8988T (cell line): ENCODE measurements around the gene DOP1A.

Source experiments
- DNase-seq: peaks from one replicate; pipeline ENCODE4 v3.0.0; 2011

The DOP1A gene

GRCh38 chr6:83067448-83068439 lies at the start of gene DOP1A:
Gene DOP1A, plus strand, starts transcription at chr6:83067671. Its CDS starts 29,307 bp downstream, at chr6:83096978.
- DNase-seq: peak; percentile 68

- no peak for DNase-seq
Measured at GRCh38 chr6:83019741-83020140, 47.7 kb upstream of the DOP1A start.

GRCh38 chr6:83031689-83032088 lies 35.8 kb upstream of the DOP1A start:
- no peak for DNase-seq

- no peak for DNase-seq
Measured at GRCh38 chr6:83038246-83038645, 29.2 kb upstream of the DOP1A start.

GRCh38 chr6:83042467-83043053 lies 24.9 kb upstream of the DOP1A start:
- DNase-seq: no peak

- no peak for DNase-seq
Measured at GRCh38 chr6:83044091-83044768, 23.2 kb upstream of the DOP1A start.

GRCh38 chr6:83047065-83047754 lies 20.3 kb upstream of the DOP1A start:
- no peak for DNase-seq

GRCh38 chr6:83051377-83052172 lies 15.9 kb upstream of the DOP1A start:
- DNase-seq: no peak

- no peak for DNase-seq
Measured at GRCh38 chr6:83053678-83054077, 13.8 kb upstream of the DOP1A start.

GRCh38 chr6:83055366-83055964 lies 12.0 kb upstream of the DOP1A start:
- no peak for DNase-seq

GRCh38 chr6:83057705-83058321 lies 9.7 kb upstream of the DOP1A start:
- no peak for DNase-seq

- no peak for DNase-seq
Measured at GRCh38 chr6:83061190-83061589, 6.3 kb upstream of the DOP1A start.

GRCh38 chr6:83062225-83062624 lies 5.2 kb upstream of the DOP1A start:
- no peak for DNase-seq

- DNase-seq: peak; percentile 83
Measured at GRCh38 chr6:83065511-83066192, 1.8 kb upstream of the DOP1A start, which contains the start of gene UBE3D. Gene UBE3D, minus strand, starts transcription at chr6:83065841. Its CDS starts 123 bp downstream, at chr6:83065718.

GRCh38 chr6:83068616-83069015 lies 1.1 kb downstream of the DOP1A start:
- no peak for DNase-seq

GRCh38 chr6:83069633-83070032 lies 2.2 kb downstream of the DOP1A start:
- DNase-seq: no peak

GRCh38 chr6:83071023-83071422 lies 3.6 kb downstream of the DOP1A start:
- DNase-seq: no peak

- no peak for DNase-seq
Measured at GRCh38 chr6:83071707-83072106, 4.2 kb downstream of the DOP1A start.

- DNase-seq: no peak
Measured at GRCh38 chr6:83072726-83073125, 5.3 kb downstream of the DOP1A start.

- no peak for DNase-seq
Measured at GRCh38 chr6:83073615-83074014, 6.1 kb downstream of the DOP1A start.
